ENCODE data around the gene HEATR1.
A peak's percentile ranks its signal among the peaks of the same experiment; 100 is the strongest.

Gene HEATR1

DNA sequence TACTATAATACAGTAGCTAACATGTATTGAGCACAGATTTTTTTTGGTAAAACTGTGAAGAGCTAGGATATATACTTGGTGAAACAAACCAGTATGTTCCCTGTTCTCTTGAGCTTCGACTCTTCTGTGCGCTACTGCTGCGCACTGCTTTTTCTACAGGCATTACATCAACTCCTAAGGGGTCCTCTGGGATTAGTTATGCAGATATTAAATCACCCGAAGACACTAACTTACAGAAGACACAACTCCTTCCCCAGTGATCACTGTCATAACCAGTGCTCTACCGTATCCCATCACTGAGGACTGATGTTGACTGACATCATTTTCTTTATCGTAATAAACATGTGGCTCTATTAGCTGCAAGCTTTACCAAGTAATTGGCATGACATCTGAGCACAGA lies 55.9 kb downstream of the HEATR1 start:
- H3K27me3 ChIP-seq (ENCODE audit: insufficient read depth, low read depth), result no peaks in the 10 kb centered on the region
- no peak overlapping the region for H3K4me2 ChIP-seq
- no peaks in the 10 kb centered on the region for H3K79me2 ChIP-seq (ENCODE audit: insufficient read depth, low read depth)
- no peak overlapping the region for H3K27ac ChIP-seq
- no peaks in the 10 kb centered on the region for H3K4me1 ChIP-seq (ENCODE audit: low read depth, poor library complexity, severe bottlenecking)
- H3K36me3 ChIP-seq (ENCODE audit: insufficient read depth), result peaks cover 28% of the 10 kb centered on the region; the same call in 1 of the 2 replicates
- H3K9ac ChIP-seq, result no peak overlapping the region
- H2AFZ ChIP-seq (ENCODE audit: low read depth), result no peak overlapping the region
- no peaks in the 10 kb centered on the region for H4K20me1 ChIP-seq (ENCODE audit: insufficient read depth)
- H3K4me3 ChIP-seq (IDR thresholded peaks at IDR 0.05; ENCODE audit: insufficient read depth, low read depth, low read length), result no peak overlapping the region
- TF ChIP-seq, protein P1, sequence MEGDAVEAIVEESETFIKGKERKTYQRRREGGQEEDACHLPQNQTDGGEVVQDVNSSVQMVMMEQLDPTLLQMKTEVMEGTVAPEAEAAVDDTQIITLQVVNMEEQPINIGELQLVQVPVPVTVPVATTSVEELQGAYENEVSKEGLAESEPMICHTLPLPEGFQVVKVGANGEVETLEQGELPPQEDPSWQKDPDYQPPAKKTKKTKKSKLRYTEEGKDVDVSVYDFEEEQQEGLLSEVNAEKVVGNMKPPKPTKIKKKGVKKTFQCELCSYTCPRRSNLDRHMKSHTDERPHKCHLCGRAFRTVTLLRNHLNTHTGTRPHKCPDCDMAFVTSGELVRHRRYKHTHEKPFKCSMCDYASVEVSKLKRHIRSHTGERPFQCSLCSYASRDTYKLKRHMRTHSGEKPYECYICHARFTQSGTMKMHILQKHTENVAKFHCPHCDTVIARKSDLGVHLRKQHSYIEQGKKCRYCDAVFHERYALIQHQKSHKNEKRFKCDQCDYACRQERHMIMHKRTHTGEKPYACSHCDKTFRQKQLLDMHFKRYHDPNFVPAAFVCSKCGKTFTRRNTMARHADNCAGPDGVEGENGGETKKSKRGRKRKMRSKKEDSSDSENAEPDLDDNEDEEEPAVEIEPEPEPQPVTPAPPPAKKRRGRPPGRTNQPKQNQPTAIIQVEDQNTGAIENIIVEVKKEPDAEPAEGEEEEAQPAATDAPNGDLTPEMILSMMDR (conservative IDR thresholded peaks at IDR 0.05; ENCODE audit: low read depth, low read length), result no peak

DNA sequence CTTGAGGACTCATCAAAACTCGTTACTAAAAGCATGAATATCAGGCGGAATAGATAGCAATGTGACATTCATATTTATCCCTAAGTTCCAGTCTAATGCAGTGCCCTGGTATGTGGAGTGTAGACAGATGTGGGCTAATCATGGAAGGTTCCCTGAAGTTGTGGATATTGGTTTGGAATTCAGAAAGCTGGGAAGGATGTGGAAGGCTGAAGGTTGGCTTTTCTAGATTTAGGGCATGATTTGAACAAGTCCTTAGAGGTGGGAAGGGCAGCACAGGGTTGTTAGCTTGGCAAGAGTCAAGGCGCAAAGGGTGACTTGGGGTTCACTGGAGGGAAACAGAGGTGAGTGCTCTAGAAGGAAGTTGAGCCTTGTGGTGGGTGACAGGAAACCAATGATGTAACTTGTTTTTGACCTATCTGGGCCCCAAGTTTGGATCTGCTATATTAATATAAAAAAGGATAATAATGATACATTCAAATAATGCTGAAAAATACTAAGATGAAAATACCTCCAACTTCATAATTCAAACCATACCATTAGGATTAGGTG lies 58.6 kb downstream of the HEATR1 start:
- Histone ChIP-seq H3K27me3 (ENCODE audit: insufficient read depth, low read depth) (no peaks in the 10 kb centered on the region), H3K27ac (no peak overlapping the region), H3K36me3 (ENCODE audit: insufficient read depth) (peaks cover 12% of the 10 kb centered on the region; the same call in 1 of the 2 replicates)

DNA sequence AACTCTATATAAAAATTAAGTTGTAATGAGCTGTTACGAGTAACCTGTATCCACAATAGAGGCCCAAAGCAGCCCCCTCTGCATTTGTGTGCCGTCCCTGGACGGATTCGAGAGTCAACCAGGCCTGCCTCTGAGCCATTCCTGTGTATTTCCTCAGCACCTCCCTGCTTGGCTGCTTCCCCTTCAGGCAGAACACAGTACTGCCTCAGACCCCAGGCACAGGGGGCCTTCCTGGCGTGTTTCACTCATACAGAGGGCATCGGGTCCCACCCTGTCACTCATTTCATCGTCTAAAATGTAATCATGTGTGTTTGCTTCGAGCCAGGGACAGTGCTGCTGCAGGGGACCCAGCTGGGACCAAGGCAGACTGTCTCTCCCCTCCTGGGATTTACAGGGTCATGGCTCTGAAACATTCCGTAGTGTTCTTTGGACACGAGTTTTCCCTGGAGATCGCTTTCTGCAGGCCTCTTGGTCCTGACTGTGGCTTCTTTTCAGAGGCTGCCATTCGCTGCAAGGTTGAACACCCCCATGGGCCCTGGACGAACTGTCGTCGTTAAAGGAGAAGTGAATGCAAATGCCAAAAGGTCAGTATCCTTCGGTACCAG lies 61.1 kb downstream of the HEATR1 start:
- Histone ChIP-seq H3K4me1 (ENCODE audit: low read depth, poor library complexity, severe bottlenecking) (no peaks in the 10 kb centered on the region), H4K20me1 (ENCODE audit: insufficient read depth) (no peaks in the 10 kb centered on the region), H3K36me3 (ENCODE audit: insufficient read depth) (no peaks in the 10 kb centered on the region), H3K27ac (no peak overlapping the region), H3K4me3 (IDR thresholded peaks at IDR 0.05; ENCODE audit: insufficient read depth, low read depth, low read length) (no peak overlapping the region), H3K79me2 (ENCODE audit: insufficient read depth, low read depth) (no peaks in the 10 kb centered on the region), H3K9ac (no peak overlapping the region), H3K27me3 (ENCODE audit: insufficient read depth, low read depth) (no peaks in the 10 kb centered on the region), H2AFZ (ENCODE audit: low read depth) (no peak overlapping the region), H3K4me2 (no peak overlapping the region)
- TF ChIP-seq, protein P1 (conservative IDR thresholded peaks at IDR 0.05; ENCODE audit: low read depth, low read length), result 0 out of 2 replicates have a peak, but pooled peaks have one; percentile 1

More for the DNA sequence above, 58.6 kb downstream of the HEATR1 start:
- Histone ChIP-seq H3K79me2 (ENCODE audit: insufficient read depth, low read depth) (no peaks in the 10 kb centered on the region), H3K4me1 (ENCODE audit: low read depth, poor library complexity, severe bottlenecking) (no peaks in the 10 kb centered on the region), H3K9ac (no peak overlapping the region), H3K4me3 (IDR thresholded peaks at IDR 0.05; ENCODE audit: insufficient read depth, low read depth, low read length) (no peak overlapping the region), H3K4me2 (no peak overlapping the region), H4K20me1 (ENCODE audit: insufficient read depth) (no peaks in the 10 kb centered on the region), H2AFZ (ENCODE audit: low read depth) (no peak overlapping the region)
- TF ChIP-seq, protein P1 (conservative IDR thresholded peaks at IDR 0.05; ENCODE audit: low read depth, low read length), result no peak

DNA sequence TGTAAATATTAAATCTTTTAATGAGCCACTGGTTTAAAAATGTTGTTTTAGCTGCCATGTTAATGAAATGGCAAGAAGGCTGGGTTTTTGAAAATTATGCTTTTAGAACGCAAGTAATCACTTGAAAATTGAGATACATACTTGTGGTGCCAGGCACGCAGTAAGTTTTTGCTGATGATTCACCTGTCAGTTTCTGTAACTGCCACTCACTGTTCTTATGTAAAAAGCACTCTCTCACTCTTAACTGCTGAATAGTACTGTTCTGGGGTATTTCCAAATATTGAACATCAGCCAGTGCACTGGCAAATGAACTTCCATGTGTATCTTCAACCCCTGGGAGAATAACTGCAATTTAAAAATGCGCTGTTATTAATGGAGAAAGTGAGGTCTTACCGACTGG lies 62.6 kb downstream of the HEATR1 start:
- no peak overlapping the region for H3K4me3 ChIP-seq (IDR thresholded peaks at IDR 0.05; ENCODE audit: insufficient read depth, low read depth, low read length)
- no peaks in the 10 kb centered on the region for H3K79me2 ChIP-seq (ENCODE audit: insufficient read depth, low read depth)
- no peaks in the 10 kb centered on the region for H3K4me1 ChIP-seq (ENCODE audit: low read depth, poor library complexity, severe bottlenecking)
- H3K27ac ChIP-seq, result no peak overlapping the region
- no peak overlapping the region for H3K9ac ChIP-seq
- H3K4me2 ChIP-seq, result no peak overlapping the region
- H3K36me3 ChIP-seq (ENCODE audit: insufficient read depth), result no peaks in the 10 kb centered on the region
- no peak overlapping the region for H2AFZ ChIP-seq (ENCODE audit: low read depth)
- H3K27me3 ChIP-seq (ENCODE audit: insufficient read depth, low read depth), result no peaks in the 10 kb centered on the region
- TF ChIP-seq, protein P1 (conservative IDR thresholded peaks at IDR 0.05; ENCODE audit: low read depth, low read length), result no peak
- H4K20me1 ChIP-seq (ENCODE audit: insufficient read depth), result no peaks in the 10 kb centered on the region
